AG04450 (cell line): Measurements from ENCODE around the gene SMPX. TPM values are rescaled to one million over a fixed set of nuclear protein-coding genes. Genes with fewer than 3 reads are reported as not detected.

ENCODE experiments used
- CTCF ChIA-PET: fragments of 300-600, 350-600 bp; formaldehyde crosslinking; extraction: SDS; loops from one replicate; lab custom pipeline; 2022; ENCODE audit warnings: antibody characterized with exemption, inconsistent platforms; lab: Charles Lee
- POLR2A ChIA-PET: fragments of 350-600 bp; formaldehyde crosslinking; extraction: SDS; loops from one replicate; lab custom pipeline; 2021; ENCODE audit warnings: antibody characterized with exemption, inconsistent platforms; lab: Yijun Ruan, JAX
- DNase-seq: peaks from one replicate; pipeline ENCODE4 v3.0.0-alpha.2; 2011; ENCODE audit warnings: low read depth, low spot score
- H3K27ac ChIP-seq: one replicate; pipeline ENCODE4 v1.5.1; 2012; ENCODE audit warnings: low read depth, low read length, control low read depth
- H3K27me3 ChIP-seq: one replicate; pipeline ENCODE4 v1.6.0; 2012; ENCODE audit warnings: low read length; ENCODE audit not compliant: control insufficient read depth, insufficient read depth
- H3K4me3 ChIP-seq: 2 replicates; pipeline ENCODE4 v1.5.1; 2011; ENCODE audit warnings: mild to moderate bottlenecking, low read depth, low read length, control low read depth
- H3K9me3 ChIP-seq: 2 replicates; pipeline ENCODE4 v1.5.1; 2012; ENCODE audit warnings: low read length; ENCODE audit not compliant: control insufficient read depth, insufficient read depth
- polyA minus RNA-seq: library from RNA; depleted of rRNA, polyadenylated mRNA; stranded (reverse); fragments of >200 nt; gene quantifications from 2 replicates; pipeline ENCODE4 v1.2.3, GENCODE V29; 2011; rRNA and poly(A)+ RNA removed
- polyA plus RNA-seq: library from polyadenylated mRNA; depleted of rRNA; stranded (reverse); fragments of >200 nt; gene quantifications from 2 replicates; pipeline ENCODE4 v1.2.3, GENCODE V29; 2011; rRNA removed
- TF ChIP-seq, protein P1 (sequence below): IDR thresholded peaks from 2 replicates; pipeline ENCODE4 v1.5.1; 2011; ENCODE audit warnings: low read depth, low read length, control low read depth, inconsistent platforms

The SMPX gene
- polyA plus RNA-seq (not detected in 2 replicates), polyA minus RNA-seq (not detected in 2 replicates)

DNA sequence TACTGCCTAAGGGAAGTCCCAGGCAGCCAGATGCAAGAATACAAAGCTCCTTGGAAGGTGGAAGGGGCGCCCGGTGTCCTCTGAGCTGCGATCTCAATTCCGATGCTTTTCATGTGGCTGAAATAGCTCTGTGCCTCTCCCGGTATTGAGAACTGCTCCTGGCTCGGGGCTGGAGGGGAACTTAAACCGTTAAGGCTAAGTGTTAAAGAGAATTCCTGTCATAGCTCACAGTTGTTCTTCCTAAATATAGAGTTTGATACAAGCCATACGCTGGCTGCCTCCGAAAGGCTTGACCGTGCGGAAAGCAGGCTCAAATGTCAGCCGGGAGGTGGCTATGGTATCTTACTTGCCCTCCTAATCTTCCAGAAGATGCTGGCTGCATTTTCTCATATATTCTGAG, at the start of gene SMPX:
Gene SMPX (minus strand): TSS at position 157 of the 400 bp plus-strand sequence. CDS start 3,826 bp downstream, outside the sequence.
- H3K27me3 ChIP-seq, result no peaks in the 10 kb centered on the region
- no peak for DNase-seq
- TF ChIP-seq, protein P1, sequence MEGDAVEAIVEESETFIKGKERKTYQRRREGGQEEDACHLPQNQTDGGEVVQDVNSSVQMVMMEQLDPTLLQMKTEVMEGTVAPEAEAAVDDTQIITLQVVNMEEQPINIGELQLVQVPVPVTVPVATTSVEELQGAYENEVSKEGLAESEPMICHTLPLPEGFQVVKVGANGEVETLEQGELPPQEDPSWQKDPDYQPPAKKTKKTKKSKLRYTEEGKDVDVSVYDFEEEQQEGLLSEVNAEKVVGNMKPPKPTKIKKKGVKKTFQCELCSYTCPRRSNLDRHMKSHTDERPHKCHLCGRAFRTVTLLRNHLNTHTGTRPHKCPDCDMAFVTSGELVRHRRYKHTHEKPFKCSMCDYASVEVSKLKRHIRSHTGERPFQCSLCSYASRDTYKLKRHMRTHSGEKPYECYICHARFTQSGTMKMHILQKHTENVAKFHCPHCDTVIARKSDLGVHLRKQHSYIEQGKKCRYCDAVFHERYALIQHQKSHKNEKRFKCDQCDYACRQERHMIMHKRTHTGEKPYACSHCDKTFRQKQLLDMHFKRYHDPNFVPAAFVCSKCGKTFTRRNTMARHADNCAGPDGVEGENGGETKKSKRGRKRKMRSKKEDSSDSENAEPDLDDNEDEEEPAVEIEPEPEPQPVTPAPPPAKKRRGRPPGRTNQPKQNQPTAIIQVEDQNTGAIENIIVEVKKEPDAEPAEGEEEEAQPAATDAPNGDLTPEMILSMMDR, result no peak
- H3K27ac ChIP-seq, result no peak within 1 kb of the TSS
- no peaks in the 10 kb centered on the region for H3K9me3 ChIP-seq
- H3K4me3 ChIP-seq, result no peak within 1 kb of the TSS
- ChIA-PET CTCF (interaction anchor here (2.5 kb wide), 1 partner anchor 12 kb away, joined by 13 read pairs; no protein-coding TSS in a partner anchor), POLR2A (no interaction called here)

DNA sequence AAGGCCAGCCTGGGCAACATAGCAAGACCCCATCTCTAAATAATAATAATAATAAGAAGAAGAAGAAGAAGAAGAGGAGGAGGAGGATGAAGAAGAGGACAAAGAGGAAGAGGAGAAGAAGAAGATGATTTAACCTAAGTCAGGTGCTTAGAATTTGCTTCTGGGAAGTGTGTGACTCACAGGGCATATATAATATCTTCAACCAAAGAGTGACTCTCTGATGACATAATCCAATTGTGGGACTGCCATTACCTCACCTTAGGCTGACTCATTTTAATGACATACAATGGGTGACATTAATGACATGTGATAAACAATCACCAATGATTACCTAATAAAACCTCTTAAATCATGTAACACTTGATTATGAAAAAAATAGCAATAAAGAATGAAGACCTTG, 48.8 kb upstream of the SMPX start:
- Histone ChIP-seq H3K9me3 (no peaks in the 10 kb centered on the region), H3K27ac (no peak overlapping the region), H3K27me3 (no peaks in the 10 kb centered on the region), H3K4me3 (no peak overlapping the region)
- ChIA-PET CTCF (no interaction called here), POLR2A (no interaction called here)
- TF ChIP-seq, protein P1, result no peak
- DNase-seq, result no peak

DNA sequence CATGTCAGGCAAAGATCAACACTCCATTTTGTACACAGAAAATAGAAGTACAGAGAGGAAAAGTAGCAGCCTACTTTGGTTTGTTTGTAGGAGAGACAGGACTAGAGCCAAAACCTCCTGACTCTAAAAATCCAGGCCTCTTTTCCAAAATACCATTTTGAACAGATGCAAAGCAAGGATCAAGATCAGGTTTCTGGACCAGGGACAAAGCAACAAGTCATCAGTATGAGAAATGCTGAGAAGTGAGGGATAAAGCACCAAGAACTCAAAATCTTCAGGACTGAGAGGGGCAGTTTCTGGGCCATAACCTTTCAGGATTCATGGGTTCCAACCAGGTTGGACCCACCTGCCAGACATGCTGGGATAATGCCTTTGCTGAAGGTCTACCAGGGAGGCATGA, 44.9 kb upstream of the SMPX start:
- ChIA-PET CTCF (no interaction called here), POLR2A (no interaction called here)
- TF ChIP-seq, protein P1, result no peak
- Histone ChIP-seq H3K27ac (no peak overlapping the region), H3K4me3 (no peak overlapping the region), H3K9me3 (no peaks in the 10 kb centered on the region), H3K27me3 (no peaks in the 10 kb centered on the region)
- no peak for DNase-seq

DNA sequence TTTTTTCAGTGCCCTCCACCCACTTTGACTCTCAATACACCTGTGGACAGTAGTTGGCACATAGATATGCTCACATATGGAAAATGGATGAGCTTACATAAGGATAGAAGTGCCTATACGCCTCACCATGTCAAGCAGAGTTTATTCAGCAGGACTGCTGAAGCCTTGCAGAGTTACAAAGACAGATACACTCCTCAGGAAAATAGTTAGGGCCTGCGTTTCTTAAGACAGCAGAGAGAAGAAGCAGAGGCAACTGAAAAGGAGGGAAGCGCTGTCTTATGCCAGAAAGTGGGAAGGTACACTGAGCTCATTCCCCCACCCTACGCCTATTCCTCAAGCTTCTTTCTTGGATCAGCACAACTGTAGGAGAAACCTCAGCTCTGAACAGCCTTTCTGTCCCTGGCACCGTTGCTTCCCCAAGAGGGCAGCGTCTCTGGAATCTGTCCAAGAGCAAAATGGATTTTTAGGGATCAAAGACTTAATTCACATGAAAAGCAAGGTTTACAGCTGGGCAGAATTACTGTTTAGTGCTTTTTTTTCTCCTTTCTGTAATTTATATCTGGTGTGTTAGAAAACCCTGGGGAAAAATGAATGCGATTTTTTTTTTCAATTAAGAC, 44.2 kb upstream of the SMPX start:
- H3K27me3 ChIP-seq, result no peaks in the 10 kb centered on the region
- no peaks in the 10 kb centered on the region for H3K9me3 ChIP-seq
- no peak for DNase-seq
- H3K4me3 ChIP-seq, result no peak overlapping the region
- CTCF ChIA-PET, result no interaction called here
- POLR2A ChIA-PET, result no interaction called here
- H3K27ac ChIP-seq, result no peak overlapping the region
- TF ChIP-seq, protein P1, result no peak

DNA sequence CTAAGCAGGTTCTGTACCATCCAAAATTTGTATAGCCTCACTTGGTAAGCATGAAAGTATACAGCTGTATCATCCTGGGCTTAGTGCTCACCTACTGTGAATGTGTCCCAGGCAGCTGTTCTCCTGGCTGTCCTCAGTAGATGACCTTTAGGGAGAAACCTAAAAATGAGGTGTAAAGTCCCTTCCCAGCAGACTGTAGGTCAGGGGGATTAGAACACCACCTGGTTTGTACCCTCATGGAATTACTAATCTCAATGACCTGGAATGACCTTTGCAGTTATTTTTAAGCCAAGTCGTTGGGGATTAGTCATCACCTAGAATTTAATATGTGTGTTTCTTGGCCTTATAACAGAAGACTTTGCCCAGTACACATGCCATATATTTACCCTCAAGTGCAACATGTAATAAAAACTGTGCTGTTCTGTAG, 42.4 kb upstream of the SMPX start:
- TF ChIP-seq, protein P1, result no peak
- DNase-seq, result no peak
- ChIA-PET POLR2A (no interaction called here), CTCF (no interaction called here)
- no peaks in the 10 kb centered on the region for H3K27me3 ChIP-seq
- no peak overlapping the region for H3K4me3 ChIP-seq
- no peaks in the 10 kb centered on the region for H3K9me3 ChIP-seq
- no peak overlapping the region for H3K27ac ChIP-seq
